GM19395 (cell line): ENCODE data around the gene ADAMTS16.

Experiments used
- ATAC-seq: cut with Tn5 transposase; IDR thresholded peaks from one replicate; pipeline ENCODE4 v1.9.1; 2021; ENCODE audit warnings: mild to moderate bottlenecking, moderate library complexity; ENCODE audit not compliant: unreplicated experiment

Gene ADAMTS16

GRCh38 chr5:5141625-5142525 is 1.7 kb downstream of the ADAMTS16 start:
- no peak for ATAC-seq

- no peak for ATAC-seq
Measured at GRCh38 chr5:5144441-5144840, 4.3 kb downstream of the ADAMTS16 start.

GRCh38 chr5:5145651-5146529 is 5.8 kb downstream of the ADAMTS16 start:
- ATAC-seq: no peak

DNA sequence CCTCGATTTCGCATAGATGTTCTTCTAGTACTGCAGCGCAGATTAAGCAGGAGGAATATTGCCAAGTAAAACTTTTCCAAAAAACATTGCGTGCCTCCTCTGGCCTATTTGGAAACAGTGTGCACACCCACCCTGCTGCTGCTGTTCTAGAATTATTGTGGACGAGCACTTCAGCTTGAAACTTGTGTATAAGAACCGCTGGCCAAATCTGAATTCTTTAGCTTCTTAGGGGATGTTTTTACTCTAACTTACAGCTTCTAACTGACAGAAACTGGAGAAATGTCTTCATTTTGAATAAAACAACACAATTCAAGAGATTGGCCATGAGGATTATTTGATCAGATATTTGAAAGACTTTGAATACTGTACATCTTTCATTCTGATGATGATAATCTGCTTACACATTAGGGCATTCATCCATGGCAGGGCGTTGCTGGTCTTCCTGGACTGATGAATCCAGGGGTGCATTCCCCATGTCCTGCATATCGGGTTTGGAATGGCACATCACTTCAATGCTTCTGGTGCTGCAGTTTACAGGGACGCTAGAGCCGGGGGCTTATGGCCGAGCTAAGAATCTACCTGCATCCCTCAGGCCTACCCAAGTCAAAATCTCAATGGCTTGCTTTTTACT is 6.5 kb downstream of the ADAMTS16 start:
- ATAC-seq: no peak

- no peak for ATAC-seq
Measured at GRCh38 chr5:5149154-5149553, 9.0 kb downstream of the ADAMTS16 start.

DNA sequence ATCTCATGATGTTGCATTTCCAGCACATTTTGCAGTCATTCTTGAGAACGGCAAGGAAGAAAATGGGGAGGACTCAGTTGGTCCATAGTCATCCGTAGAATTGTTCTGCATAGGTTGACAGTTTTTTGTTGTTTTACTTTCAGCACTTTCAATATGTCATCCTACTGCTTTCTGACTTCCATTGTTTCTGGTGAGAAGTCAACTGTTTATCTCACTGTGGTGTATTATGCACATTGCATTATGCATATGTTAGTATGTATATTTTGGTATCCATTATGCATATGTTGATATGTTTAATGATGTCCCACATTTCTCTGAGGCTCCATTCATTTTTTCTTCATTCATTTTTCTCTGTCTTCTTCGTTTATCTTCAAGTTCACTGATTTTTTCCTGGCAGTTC is 10.5 kb downstream of the ADAMTS16 start:
- no peak for ATAC-seq

- no peak for ATAC-seq
Measured at GRCh38 chr5:5154733-5155132, 14.6 kb downstream of the ADAMTS16 start.

DNA sequence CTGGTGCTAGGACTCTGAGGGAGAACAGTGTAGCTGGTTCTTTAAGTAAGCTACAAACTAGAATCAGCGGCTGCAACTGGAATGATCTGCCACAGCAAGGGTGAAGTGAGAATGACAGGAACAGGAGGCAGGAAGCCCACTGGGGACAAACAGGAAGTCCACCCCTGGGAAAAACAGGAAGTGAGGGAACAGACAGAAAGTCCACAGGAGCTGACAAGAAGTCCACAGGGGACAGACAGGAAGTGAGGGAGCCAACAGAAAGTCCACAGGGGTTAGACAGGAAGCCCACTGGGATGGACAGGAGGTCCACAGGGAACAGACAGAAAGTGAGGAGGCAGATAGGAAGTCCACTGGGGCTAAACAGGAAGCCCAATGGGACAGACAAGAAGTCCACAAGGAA is 15.5 kb downstream of the ADAMTS16 start:
- ATAC-seq: no peak

GRCh38 chr5:5156471-5157082 is 16.4 kb downstream of the ADAMTS16 start:
- ATAC-seq: no peak

DNA sequence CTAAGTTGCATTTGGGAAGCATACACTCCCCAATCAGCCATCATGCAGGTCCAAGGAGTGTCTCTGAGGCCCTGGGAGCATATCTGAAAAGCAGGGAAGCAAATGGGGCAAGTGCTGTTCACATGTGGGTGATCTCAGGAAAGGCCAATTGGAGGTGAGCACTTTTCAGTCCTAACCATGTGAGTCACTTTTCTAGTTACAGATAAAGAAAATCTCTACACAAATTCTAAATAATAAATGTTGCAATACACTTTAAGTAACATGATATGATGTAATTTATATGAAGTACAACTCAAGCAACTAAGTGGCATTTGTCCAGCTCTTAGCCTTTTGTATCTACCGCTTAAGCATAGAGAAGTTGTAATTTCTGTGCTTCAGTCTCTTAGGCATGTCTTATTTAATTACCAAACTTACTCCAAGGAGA is 18.4 kb downstream of the ADAMTS16 start:
- ATAC-seq: no peak

- no peak for ATAC-seq
Measured at GRCh38 chr5:5159282-5160103, 19.4 kb downstream of the ADAMTS16 start.

DNA sequence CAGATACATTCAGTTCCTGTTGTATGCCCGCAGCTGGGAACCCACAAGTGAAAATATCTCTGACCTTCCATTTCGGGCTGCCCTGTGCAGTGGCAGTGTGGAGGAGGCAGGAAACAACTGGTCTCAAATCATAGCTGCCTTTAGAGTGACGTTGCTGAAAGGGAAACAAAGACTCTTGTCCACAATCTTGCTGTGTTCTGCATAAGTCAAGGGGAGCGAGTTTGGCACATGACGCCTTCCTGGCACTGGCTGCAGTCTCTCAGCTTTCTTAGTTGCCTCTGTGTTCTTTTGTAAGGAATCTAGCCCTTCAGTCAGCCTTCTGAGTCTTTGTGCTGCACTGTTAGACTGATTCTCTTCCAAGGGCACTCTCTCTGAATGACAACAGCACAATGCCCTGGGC is 24.0 kb downstream of the ADAMTS16 start:
- no peak for ATAC-seq

DNA sequence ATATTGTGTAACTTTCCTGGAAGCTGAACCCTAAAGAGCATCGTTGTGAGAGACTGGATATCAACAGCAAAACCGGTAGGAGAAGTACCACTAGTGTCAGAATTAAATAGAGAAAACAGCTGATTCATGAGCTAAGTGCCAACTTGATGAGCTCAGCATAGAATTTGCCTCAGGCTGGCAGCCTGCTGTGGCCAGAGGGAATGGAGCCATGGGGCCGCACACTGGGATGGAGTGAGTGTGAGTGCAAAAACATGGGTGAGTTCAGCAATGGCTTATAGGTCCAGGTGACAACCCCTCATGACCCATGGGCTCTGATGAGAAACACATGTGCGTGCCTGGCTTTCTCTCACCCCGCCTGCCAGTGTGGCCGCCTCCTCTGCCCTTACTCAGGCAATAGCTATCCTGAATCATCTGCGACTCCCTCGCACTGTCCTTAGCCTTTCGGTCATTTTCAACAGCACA is 25.4 kb downstream of the ADAMTS16 start:
- ATAC-seq: no peak

DNA sequence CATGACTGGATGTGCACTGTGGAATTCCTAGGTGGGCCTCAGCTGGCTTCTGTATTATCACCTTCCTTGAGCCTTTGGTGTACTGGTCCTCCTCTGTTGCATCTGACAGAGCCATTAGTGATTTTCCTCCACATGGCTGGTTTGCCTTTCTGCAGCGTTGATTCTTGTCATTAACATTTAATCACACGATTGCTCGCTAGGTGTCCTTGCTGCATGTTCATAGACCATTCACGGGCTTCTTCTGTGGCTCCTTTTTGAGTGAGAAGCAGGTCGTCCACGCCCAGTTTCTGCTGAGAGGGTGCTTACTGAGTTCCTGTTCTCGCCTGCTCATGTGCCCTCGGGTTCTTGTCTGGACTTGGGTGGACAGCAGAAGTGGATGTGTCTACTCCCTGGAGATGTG is 29.3 kb downstream of the ADAMTS16 start:
- no peak for ATAC-seq

GRCh38 chr5:5178136-5178535 is 38.0 kb downstream of the ADAMTS16 start:
- no peak for ATAC-seq

- ATAC-seq: no peak
Measured at GRCh38 chr5:5178580-5178979, 38.5 kb downstream of the ADAMTS16 start.

DNA sequence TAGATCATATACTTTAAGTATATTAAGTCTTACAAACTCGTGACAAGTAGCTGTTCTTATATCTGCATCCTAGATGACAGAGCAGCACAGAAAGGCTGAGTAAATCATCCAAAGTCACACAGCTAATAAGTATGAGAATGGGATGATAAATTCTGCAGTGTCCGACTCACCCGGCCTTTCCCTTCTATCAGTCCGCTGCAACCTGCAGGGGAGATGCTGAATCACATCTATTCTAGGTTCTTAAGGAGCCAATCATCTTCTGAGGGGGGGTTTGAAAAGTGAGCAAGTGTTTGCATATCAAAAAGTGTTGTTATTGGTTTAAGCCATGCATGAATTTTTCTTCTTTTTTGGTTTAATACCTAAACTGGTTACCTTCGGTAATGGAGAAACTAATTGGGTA is 38.9 kb downstream of the ADAMTS16 start:
- ATAC-seq: no peak

DNA sequence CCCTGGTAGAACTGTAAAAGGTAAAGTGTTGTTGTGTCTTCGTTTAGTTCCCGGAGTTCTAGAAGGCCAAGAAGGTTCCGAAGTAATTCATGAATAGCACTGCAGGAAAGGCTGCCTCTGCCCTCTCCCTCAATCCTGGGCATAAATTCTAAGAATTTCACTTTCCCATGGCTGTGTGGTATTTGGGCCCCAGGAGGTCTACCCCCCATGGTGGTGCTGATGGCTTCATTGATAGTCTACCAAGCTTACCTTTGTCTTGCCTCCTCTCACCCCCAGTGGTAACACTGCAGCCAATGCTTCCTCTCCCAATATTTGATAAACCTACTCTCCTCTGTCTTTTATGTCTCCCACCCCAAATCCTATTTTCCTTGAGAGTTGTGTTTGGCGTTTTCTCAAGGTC is 39.5 kb downstream of the ADAMTS16 start:
- no peak for ATAC-seq

- no peak for ATAC-seq
Measured at GRCh38 chr5:5181650-5182324, 41.7 kb downstream of the ADAMTS16 start.
